GM18502 (cell line): ENCODE data around the gene CCDC197.

Experiments used
- ATAC-seq: cut with Tn5 transposase; IDR thresholded peaks from one replicate; pipeline ENCODE4 v1.9.1; 2021; ENCODE audit warnings: mild to moderate bottlenecking; ENCODE audit not compliant: unreplicated experiment, poor library complexity

Gene CCDC197

DNA sequence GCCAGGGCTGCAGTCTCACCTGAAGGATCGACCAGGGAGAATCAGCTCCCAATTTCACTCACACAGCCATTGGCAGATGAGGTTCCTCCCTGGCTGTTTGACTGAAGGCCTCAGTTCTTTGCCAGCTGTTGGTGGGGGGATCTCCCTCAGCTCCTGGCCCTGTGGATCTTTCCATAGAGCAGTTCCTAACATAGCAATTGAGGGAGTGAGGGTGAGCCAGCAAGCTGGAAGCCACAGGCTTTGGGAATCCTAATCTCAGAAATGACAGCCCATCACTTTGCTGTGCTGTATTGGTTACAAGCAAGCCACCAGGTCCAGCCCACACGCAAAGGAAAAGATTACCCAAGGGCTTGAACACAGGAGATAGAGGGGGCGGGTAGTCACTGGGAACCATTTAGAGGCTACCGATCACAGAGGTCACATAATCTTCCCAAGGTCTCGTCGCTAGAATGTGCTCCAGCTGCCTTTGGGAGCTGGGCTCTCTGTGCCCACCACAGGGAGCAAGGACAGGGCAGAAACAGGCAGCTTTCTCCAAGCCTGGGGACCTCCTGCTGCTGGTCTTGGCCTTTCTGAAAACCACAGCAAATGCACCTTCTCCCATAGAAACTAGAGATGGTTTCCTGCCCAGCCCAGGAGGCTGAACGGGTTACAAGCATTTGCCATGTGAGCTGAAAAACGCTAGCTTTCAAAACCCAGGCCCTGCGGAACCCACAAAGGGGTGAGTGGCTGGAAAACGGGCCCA lies 24.5 kb downstream of the CCDC197 start:
- no peak for ATAC-seq

- no peak for ATAC-seq
Measured at GRCh38 chr14:94022532-94023411, 25.7 kb downstream of the CCDC197 start.

DNA sequence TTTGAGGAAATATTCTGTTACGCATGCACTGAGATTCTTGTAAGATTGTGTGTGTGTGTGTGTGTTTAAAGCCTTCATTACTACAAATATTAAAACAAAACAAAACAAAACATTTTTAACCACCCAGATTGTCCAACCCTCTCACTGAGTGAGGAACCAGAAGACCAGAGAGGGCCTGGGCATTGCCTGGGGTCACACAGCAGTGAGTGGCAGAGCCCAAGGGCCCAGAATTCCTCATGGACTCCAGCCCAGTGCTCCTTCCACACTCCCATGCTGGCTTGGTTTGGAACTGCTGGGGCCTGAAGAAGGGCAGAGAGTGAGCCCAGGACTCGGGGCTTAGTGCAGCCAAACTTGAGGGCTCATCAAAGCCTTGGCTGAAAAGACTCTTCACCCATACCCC lies 27.4 kb downstream of the CCDC197 start:
- ATAC-seq: no peak

DNA sequence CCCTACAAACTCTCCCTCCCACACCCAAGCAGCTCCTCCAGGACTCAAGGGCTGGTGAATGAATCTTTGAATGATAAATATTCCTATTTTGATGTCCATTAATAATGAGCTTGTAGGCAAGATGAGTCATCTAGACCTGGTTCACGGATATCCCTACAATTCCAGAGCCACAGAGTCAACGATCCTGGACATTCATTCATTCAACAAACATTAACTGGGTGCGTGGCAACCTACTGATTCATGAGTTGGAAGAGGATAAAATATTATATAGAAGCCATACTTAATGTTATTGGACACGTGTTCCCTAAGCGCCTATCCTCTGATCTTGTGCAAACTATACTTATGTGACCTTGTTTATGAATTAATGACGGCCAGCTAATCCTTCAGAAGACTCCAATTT lies 28.6 kb downstream of the CCDC197 start:
- no peak for ATAC-seq

GRCh38 chr14:94026173-94026888 lies 29.2 kb downstream of the CCDC197 start, which contains the start of gene OTUB2:
Gene OTUB2, plus strand, starts transcription at chr14:94026340. Its CDS starts 198 bp downstream, at chr14:94026538.
- peak; percentile 99 for ATAC-seq

- ATAC-seq: no peak
Measured at GRCh38 chr14:94026889-94027469, 29.9 kb downstream of the CCDC197 start.

GRCh38 chr14:94027566-94028449 lies 30.7 kb downstream of the CCDC197 start:
- ATAC-seq: no peak

DNA sequence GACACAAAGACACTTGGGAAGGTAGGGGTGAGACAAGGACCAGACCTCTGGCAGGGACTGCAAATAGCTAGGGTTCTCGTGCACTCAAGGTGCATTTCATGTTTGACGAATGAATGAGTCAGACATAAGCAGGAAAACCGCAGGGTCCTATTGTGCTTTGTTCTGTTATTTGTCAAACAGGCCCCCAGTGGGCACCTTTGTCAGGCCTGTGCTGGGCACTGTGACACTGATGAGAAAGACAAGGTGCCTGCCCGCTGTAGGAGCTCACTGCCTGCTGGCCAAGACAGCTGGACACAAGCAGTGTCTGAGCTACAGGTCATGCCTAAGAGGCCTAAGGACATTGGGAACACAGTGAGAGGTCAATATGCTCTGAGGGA lies 31.3 kb downstream of the CCDC197 start:
- peak; percentile 38 for ATAC-seq

- no peak for ATAC-seq
Measured at GRCh38 chr14:94029265-94029664, 32.2 kb downstream of the CCDC197 start.

DNA sequence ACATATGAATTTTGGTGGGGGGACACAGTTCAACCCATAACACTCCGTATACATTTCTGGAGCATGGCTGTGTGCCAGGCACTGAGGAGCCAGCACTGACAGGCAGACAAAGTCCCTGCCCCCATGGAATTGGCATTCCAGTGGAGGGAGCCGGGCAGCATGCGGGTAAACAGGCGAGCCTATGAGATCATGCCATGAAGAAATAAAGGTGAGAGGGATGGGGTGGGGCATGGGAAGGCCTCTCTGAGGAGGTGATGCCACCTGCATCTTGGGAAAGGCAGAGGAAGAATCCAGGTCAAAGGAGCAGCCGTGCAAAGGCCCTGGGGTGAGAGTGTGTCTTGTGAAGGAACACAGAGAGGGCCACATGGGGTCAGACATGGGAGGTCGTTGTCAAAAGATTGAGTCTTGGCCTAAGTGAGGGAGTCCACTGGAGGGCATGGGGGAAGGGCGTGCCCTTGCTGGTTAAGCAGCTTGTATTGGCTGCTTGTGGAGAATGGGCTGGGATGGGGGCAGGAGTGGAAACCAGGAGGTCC lies 32.6 kb downstream of the CCDC197 start:
- no peak for ATAC-seq

DNA sequence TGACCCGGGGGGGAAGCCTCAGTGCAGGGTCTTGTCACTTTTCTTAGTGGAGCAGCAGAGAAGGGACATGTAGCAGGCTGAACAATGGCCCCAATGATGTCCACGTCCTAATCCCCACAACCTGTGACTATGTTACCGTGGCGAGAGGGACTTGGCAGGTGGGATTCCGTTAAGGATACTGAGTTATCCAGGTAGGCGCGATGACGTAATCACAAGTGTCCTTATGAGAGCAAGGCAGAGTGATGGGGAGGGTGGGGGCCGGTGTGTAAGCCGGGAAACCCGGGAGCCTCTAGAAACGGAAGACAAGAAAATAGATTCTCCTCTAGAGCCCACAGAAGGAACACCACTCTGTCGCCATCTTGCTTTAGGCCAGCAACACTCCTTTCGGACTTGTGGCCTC lies 33.5 kb downstream of the CCDC197 start:
- ATAC-seq: no peak

GRCh38 chr14:94031161-94031882 lies 34.2 kb downstream of the CCDC197 start:
- no peak for ATAC-seq

DNA sequence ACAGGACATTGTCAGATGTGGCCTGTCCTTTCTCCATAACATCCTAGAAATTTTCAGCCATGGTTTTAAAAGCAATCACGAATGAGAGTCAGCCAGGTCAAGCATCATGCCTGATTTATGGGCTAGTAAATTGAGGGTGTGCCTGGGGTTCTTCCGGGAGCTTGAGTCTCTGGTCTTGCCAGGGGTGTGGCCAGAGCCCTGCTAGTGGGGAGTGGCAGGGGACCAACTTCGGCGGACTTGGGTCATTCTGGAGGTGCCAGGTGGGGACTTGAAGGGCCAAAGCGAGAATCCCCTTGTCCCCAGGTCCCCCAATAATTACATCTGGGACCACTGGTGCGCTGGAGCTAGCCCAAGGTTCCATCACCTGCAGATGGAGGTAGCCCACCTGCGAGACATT lies 34.8 kb downstream of the CCDC197 start:
- no peak for ATAC-seq

DNA sequence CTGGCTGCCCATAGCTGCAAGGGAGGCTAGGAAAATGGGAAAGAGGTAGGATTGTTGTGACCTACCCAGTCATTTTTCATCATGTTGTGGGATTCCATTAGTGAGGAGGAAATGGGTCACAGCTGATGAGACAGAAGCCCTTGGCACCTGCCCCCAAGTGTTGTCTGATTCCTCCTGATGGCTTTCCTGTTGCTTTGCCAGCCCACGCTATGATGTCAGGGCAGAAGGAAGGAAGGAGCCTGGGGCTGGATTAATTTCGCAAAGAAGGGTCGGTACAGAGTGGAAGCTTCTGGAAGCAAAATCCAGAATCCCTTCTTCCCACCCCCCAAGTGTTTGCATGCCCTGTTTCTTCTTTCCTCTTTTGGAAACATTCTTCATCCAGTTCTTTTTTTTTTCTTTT lies 37.8 kb downstream of the CCDC197 start:
- no peak for ATAC-seq

DNA sequence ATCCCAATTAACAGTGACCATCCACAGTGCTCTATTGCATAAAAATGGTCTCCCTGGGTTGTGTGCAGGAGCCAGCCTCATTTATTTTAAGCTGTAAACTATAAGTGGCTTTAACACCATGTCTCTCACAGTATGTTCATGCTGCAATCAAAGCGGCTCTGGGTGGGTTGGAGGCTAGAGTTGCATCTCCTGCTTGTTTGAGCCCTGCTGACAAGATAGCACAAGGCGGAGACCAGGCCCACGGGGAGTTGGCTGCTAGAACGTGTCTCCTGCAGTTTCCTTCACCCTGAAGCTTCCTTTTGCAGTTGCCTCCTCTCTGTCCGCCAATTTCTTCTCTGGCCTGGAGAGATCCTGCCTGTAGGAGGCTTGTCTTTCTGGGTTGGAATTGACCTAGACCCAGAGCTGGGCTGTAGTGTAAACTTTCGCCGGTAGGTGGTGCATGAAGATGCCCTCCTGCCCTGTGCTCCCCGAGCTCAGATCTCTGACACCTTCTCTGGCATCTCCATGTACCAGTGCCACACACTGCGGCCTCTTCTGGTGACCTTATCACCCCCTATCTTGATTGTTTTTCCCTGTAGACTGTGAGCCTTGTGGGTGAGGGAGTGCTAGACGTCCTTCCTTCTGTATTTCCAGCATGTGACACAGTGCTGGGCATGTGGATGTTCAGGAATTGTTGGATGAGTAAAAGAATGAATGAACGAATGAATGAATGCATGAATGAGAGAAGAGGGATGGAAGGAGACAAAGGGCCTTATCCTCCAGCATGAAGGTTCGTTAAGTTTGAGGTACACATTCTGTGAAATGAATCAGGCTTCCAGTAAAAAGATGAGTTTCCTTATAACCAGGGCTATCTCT lies 39.4 kb downstream of the CCDC197 start:
- ATAC-seq: peak; percentile 92

DNA sequence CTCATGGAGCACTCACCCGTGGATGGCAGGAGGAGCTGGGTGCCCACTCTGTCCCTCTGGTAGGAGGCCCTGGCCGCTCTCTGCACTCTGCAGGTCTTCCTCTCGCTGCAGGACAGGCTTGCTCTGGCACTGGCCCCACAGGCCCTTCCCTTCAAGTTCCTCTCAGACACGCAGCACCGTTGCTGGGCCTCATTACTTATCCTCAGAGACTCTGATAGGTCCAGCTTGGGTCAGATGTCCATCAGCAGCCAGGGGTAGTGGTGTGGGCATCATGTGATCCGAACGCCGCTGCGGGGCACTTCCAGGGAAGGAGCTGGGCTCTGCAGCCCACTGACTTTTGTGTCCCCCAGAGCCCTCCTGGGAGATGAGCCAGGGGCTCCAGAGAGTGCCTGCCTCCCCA lies 40.9 kb downstream of the CCDC197 start:
- no peak for ATAC-seq

- ATAC-seq: no peak
Measured at GRCh38 chr14:94038510-94038909, 41.4 kb downstream of the CCDC197 start.
